Measurements from ENCODE around the gene ITGA7.
"Not testable (repeated sequence)": the region's sequence is repeated elsewhere in the genome, so short reads cannot be mapped to it uniquely, and the experiment has no call there.

Gene ITGA7

GRCh38 chr12:55654511-55655214 is 53.0 kb downstream of the ITGA7 start:
- TF ChIP-seq POLR2A (IDR thresholded peaks at IDR 0.05; ENCODE audit: low read depth, low read length): no peak
- no peak for FAIRE-seq
- DNase-seq (ENCODE audit: insufficient read length, low spot score): no peak

- FAIRE-seq (no peak), DNase-seq (ENCODE audit: insufficient read length, low spot score) (no peak)
- no peak for TF ChIP-seq POLR2A (IDR thresholded peaks at IDR 0.05; ENCODE audit: low read depth, low read length)
Measured at GRCh38 chr12:55653031-55653430, 54.7 kb downstream of the ITGA7 start.

DNA sequence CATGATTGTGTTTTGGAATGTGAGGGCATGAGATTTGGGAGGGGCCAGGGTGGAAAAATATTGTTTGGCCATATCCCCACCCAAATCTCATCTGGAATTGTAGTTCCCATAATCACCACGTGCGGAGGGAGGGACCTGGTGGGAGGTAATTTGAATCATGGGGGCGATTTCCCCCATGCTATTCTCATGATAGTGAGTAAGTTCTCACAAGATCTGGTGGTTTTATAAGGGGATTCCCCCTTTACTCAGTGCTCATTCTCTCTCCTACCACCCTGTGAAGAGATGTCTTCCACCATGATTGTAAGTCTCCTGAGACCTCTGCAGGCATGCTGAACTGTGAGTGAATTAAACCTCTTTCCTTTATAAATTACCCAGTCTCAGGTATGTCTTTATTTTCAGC is 55.4 kb downstream of the ITGA7 start:
- FAIRE-seq (no peak), DNase-seq (ENCODE audit: insufficient read length, low spot score) (no peak)
- TF ChIP-seq POLR2A (IDR thresholded peaks at IDR 0.05; ENCODE audit: low read depth, low read length): no peak

DNA sequence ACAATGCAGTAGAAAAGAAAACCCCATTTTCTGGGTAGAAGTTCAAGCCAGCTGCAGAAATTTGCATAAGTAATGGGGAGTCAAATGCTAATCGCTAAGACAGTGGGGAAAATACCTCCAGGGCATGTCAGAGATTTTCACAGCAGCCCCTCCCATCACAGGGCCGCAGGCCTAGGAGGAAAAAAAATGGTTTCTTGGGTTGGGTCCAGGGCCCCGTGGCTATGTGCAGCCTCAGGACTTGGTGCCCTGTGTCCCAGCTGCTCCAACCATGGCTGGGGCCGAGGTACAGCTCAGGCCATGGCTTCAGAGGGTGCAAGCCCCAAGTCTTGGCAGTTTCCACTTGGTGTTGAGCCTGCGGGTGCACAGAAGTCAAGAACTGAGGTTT is 56.4 kb downstream of the ITGA7 start:
- DNase-seq (ENCODE audit: insufficient read length, low spot score) (no peak), FAIRE-seq (no peak)
- no peak for TF ChIP-seq POLR2A (IDR thresholded peaks at IDR 0.05; ENCODE audit: low read depth, low read length)

GRCh38 chr12:55650620-55651298 is 56.9 kb downstream of the ITGA7 start:
- FAIRE-seq; DNase-seq (ENCODE audit: insufficient read length, low spot score): not testable (repeated sequence)

DNA sequence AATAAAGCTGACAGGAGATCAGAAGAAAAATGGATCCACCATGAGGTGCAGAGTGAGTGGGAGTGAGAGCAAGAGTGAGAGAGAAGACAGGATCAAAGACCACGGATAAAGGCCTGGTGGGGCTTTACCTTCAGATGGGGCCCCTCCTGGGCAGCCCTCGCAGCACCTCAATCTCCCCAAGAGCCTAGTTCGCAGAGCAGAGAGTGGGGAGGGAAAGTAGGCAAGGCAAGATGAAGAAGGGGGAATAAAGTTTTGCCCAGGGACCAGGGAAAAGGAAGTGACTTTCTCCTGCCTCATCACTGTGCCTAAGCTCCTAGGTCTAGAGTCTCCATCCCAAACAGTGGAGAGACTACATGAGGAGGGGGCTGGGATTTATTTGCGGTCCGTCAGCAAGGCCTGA is 60.7 kb downstream of the ITGA7 start:
- FAIRE-seq: no peak
- TF ChIP-seq POLR2A (IDR thresholded peaks at IDR 0.05; ENCODE audit: low read depth, low read length): no peak
- DNase-seq (ENCODE audit: insufficient read length, low spot score): no peak

DNA sequence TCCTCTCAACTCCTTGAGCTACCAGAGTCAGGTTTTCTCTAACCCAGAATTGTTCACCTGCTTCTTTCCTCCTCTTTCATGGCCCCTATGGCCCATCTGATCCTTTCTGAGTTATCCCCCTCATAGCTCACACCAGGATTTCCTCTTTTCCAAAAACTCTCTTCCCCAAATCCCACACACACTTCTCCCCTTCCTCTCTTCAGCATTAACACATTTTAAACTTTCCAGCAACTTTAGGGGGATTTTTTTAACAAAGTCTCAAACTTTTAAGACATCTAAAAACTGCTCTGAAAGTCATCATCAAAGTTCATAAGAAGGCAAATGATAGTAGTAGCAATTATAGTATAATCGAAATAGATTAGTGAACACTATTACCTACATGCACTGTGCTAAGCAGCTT is 63.1 kb downstream of the ITGA7 start:
- FAIRE-seq (no peak), DNase-seq (ENCODE audit: insufficient read length, low spot score) (no peak)
- TF ChIP-seq POLR2A (IDR thresholded peaks at IDR 0.05; ENCODE audit: low read depth, low read length): no peak

DNA sequence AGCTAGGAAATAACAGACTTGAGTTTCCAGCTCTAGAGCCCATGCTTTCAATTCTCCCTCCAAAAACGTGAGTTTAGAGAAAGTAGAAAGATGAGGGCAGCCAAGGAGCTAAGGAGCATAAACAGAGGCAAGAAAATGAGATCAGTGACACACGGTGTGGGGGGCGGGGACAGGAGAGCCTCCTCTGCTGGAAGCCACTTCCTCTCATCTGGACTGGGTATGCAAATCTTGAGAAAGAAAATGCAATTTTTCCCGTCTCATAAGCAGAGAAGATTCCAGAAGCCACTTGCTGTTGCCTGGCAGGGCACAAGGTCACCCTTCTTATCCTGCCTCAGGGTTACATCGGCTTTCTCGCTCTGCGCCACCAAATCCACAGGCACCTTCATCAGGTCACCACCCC is 65.0 kb downstream of the ITGA7 start:
- no peak for TF ChIP-seq POLR2A (IDR thresholded peaks at IDR 0.05; ENCODE audit: low read depth, low read length)
- DNase-seq (ENCODE audit: insufficient read length, low spot score): no peak
- FAIRE-seq: no peak

- FAIRE-seq: no peak
- TF ChIP-seq POLR2A (IDR thresholded peaks at IDR 0.05; ENCODE audit: low read depth, low read length): no peak
- no peak for DNase-seq (ENCODE audit: insufficient read length, low spot score)
Measured at GRCh38 chr12:55642267-55642666, 65.4 kb downstream of the ITGA7 start.

GRCh38 chr12:55641595-55641994 is 66.1 kb downstream of the ITGA7 start:
- TF ChIP-seq POLR2A (IDR thresholded peaks at IDR 0.05; ENCODE audit: low read depth, low read length): no peak
- DNase-seq (ENCODE audit: insufficient read length, low spot score): no peak
- no peak for FAIRE-seq

DNA sequence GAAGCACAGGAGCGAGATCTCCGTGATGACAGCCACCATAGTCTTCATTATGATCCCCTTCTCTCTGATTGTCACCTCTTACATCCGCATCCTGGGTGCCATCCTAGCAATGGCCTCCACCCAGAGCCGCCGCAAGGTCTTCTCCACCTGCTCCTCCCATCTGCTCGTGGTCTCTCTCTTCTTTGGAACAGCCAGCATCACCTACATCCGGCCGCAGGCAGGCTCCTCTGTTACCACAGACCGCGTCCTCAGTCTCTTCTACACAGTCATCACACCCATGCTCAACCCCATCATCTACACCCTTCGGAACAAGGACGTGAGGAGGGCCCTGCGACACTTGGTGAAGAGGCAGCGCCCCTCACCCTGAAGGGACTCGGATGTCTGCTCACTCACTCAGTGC is 70.2 kb downstream of the ITGA7 start:
- FAIRE-seq (no peak), DNase-seq (ENCODE audit: insufficient read length, low spot score) (no peak)
- no peak for TF ChIP-seq POLR2A (IDR thresholded peaks at IDR 0.05; ENCODE audit: low read depth, low read length)

GRCh38 chr12:55636853-55637252 is 70.9 kb downstream of the ITGA7 start, which contains the start of gene OR10P1:
Gene OR10P1 (plus strand): TSS chr12:55636892. CDS start chr12:55636892, 0 bp downstream.
- DNase-seq (ENCODE audit: insufficient read length, low spot score): no peak
- TF ChIP-seq POLR2A (IDR thresholded peaks at IDR 0.05; ENCODE audit: low read depth, low read length): no peak
- no peak for FAIRE-seq

DNA sequence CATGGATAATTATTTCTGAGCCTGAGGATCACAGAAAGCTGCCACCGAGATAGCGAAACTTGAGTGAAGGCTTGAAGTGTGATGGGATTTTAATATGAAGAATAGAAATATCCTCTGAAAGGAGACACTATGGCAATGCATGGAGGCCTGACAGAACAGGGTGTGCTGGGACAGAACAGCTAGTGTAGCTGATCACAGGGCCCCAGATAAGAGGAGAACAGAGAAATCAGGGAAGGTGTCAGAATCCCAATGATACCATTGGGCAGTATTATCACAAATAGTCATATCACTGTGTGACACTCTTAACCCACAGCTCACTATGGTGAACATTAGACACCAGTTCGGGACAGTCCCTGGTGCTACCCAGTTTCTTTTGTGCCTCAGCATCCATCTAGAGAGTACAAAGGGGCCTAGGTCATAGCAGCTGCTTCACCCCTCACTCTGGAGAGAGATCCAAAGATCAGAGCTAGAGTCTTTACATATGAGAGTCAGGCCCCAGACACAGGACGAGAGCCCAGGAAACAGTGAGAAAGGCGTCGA is 71.5 kb downstream of the ITGA7 start:
- no peak for TF ChIP-seq POLR2A (IDR thresholded peaks at IDR 0.05; ENCODE audit: low read depth, low read length)
- FAIRE-seq (no peak), DNase-seq (ENCODE audit: insufficient read length, low spot score) (no peak)

Measured in H54 (cell line).